Measurements from ENCODE around the gene TAMALIN. TPM values are rescaled to one million over a fixed set of nuclear protein-coding genes. Genes with fewer than 3 reads are reported as not detected.

Gene TAMALIN
- total RNA-seq, 1 experiment from 2014 or later: 0.58 TPM

- ATAC-seq (no peak), DNase-seq (no peak)
- ChIA-PET CTCF (no interaction called here), POLR2A (ENCODE audit: unreplicated experiment) (no interaction called here)
- Histone ChIP-seq H3K36me3 (ENCODE audit: low read depth, low read length) (no peaks in the 10 kb centered on the region), H3K4me2 (ENCODE audit: low read length) (no peak overlapping the region), H3K4me3 (ENCODE audit: low read length) (no peak overlapping the region), H3F3A (ENCODE audit: low read length, unreplicated experiment) (no peaks in the 10 kb centered on the region), H3K27ac (ENCODE audit: low read length) (no peak overlapping the region), H3K4me1 (ENCODE audit: insufficient read depth, low read length) (no peaks in the 10 kb centered on the region), H2AFZ (ENCODE audit: low read length) (no peak overlapping the region), H3K9me3 (ENCODE audit: low read length) (no peaks in the 10 kb centered on the region), H3K27me3 (ENCODE audit: low read length) (no peaks in the 10 kb centered on the region), H3K9me2 (replicated peaks; ENCODE audit: low read length) (no peaks in the 10 kb centered on the region), H3K9ac (ENCODE audit: low read length) (no peak overlapping the region), H4K20me1 (ENCODE audit: low read length) (no peaks in the 10 kb centered on the region), H3K79me2 (ENCODE audit: low read length) (no peaks in the 10 kb centered on the region)
- no TSS peak for BruUV-seq (replicated peaks)
- intact Hi-C loops (cut with micrococcal nuclease): no loop called here
- TF ChIP-seq CTCF (conservative IDR thresholded peaks at IDR 0.05; ENCODE audit: low read depth, low read length) (no peak), EZH2 (IDR thresholded peaks at IDR 0.05; ENCODE audit: low read length, unreplicated experiment) (no peak), EZH2phosphoT487 (IDR thresholded peaks at IDR 0.05; ENCODE audit: borderline replicate concordance, low read length) (no peak)
Measured at GRCh38 chr12:52007158-52007921, 594 bp downstream of the TAMALIN start.

- no peaks in the 10 kb centered on the region for H3K9me2 ChIP-seq (replicated peaks; ENCODE audit: low read length)
- intact Hi-C loops (cut with micrococcal nuclease): no loop called here
- DNase-seq (no peak), ATAC-seq (no peak)
- H3F3A ChIP-seq (ENCODE audit: low read length, unreplicated experiment): no peaks in the 10 kb centered on the region
- no peaks in the 10 kb centered on the region for H3K27me3 ChIP-seq (ENCODE audit: low read length)
- no peak overlapping the region for H2AFZ ChIP-seq (ENCODE audit: low read length)
- no peaks in the 10 kb centered on the region for H3K79me2 ChIP-seq (ENCODE audit: low read length)
- no peak overlapping the region for H3K4me3 ChIP-seq (ENCODE audit: low read length)
- CTCF ChIA-PET: no interaction called here
- no peaks in the 10 kb centered on the region for H3K36me3 ChIP-seq (ENCODE audit: low read depth, low read length)
- TF ChIP-seq EZH2phosphoT487 (IDR thresholded peaks at IDR 0.05; ENCODE audit: borderline replicate concordance, low read length): no peak
- TF ChIP-seq EZH2 (IDR thresholded peaks at IDR 0.05; ENCODE audit: low read length, unreplicated experiment): no peak
- TF ChIP-seq CTCF (conservative IDR thresholded peaks at IDR 0.05; ENCODE audit: low read depth, low read length): no peak
- no peak overlapping the region for H3K4me2 ChIP-seq (ENCODE audit: low read length)
- no peaks in the 10 kb centered on the region for H3K9me3 ChIP-seq (ENCODE audit: low read length)
- BruUV-seq (replicated peaks): no TSS peak
- POLR2A ChIA-PET (ENCODE audit: unreplicated experiment): no interaction called here
- no peaks in the 10 kb centered on the region for H3K4me1 ChIP-seq (ENCODE audit: insufficient read depth, low read length)
- no peak overlapping the region for H3K27ac ChIP-seq (ENCODE audit: low read length)
- H4K20me1 ChIP-seq (ENCODE audit: low read length): no peaks in the 10 kb centered on the region
- no peak overlapping the region for H3K9ac ChIP-seq (ENCODE audit: low read length)
Measured at GRCh38 chr12:52007982-52008510, 1.3 kb downstream of the TAMALIN start.

- BruUV-seq (replicated peaks): no TSS peak
- ATAC-seq (no peak), DNase-seq (no peak)
- Histone ChIP-seq H4K20me1 (ENCODE audit: low read length) (no peaks in the 10 kb centered on the region), H3K9me2 (replicated peaks; ENCODE audit: low read length) (no peaks in the 10 kb centered on the region), H3K79me2 (ENCODE audit: low read length) (no peaks in the 10 kb centered on the region), H3K9ac (ENCODE audit: low read length) (no peak overlapping the region), H3K27me3 (ENCODE audit: low read length) (no peaks in the 10 kb centered on the region), H3K4me3 (ENCODE audit: low read length) (no peak overlapping the region), H2AFZ (ENCODE audit: low read length) (no peak overlapping the region), H3K4me1 (ENCODE audit: insufficient read depth, low read length) (no peaks in the 10 kb centered on the region), H3K9me3 (ENCODE audit: low read length) (no peaks in the 10 kb centered on the region), H3F3A (ENCODE audit: low read length, unreplicated experiment) (no peaks in the 10 kb centered on the region), H3K36me3 (ENCODE audit: low read depth, low read length) (no peaks in the 10 kb centered on the region), H3K4me2 (ENCODE audit: low read length) (no peak overlapping the region), H3K27ac (ENCODE audit: low read length) (no peak overlapping the region)
- TF ChIP-seq CTCF (conservative IDR thresholded peaks at IDR 0.05; ENCODE audit: low read depth, low read length): no peak
- TF ChIP-seq EZH2phosphoT487 (IDR thresholded peaks at IDR 0.05; ENCODE audit: borderline replicate concordance, low read length): no peak
- no peak for TF ChIP-seq EZH2 (IDR thresholded peaks at IDR 0.05; ENCODE audit: low read length, unreplicated experiment)
- POLR2A ChIA-PET (ENCODE audit: unreplicated experiment): no interaction called here
- intact Hi-C loops (cut with micrococcal nuclease): no loop called here
- CTCF ChIA-PET: no interaction called here
Measured at GRCh38 chr12:52009081-52009751, 2.5 kb downstream of the TAMALIN start.
